ELR (cell line): Measurements from ENCODE around the gene SEMA5B.

Experiments
- DNase-seq: peaks from one replicate; pipeline ENCODE4 v3.0.0-alpha.2; 2015; ENCODE audit warnings: low read depth

The SEMA5B gene

GRCh38 chr3:123058505-123058904, 30.9 kb upstream of the SEMA5B start:
- DNase-seq = no peak

DNA sequence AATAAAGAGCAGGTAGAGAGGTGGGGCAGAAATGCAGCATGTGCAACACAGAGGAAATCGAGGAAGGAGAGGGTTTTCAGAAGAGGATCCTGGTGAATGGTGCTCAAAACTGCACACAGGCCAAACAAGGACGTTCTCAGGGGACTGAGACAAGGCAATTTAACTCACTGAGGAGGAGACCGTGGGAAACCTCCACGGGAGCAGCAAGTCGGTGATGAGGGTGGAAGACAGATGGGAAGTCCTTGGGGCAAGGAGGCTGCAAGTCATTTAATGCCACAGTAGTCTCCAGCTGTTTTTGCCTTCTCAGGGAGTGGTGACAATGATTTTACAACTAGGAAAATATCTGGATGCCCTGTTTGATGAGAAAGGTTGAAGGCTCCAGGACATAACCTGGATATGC, 27.8 kb upstream of the SEMA5B start:
- DNase-seq = no peak

DNA sequence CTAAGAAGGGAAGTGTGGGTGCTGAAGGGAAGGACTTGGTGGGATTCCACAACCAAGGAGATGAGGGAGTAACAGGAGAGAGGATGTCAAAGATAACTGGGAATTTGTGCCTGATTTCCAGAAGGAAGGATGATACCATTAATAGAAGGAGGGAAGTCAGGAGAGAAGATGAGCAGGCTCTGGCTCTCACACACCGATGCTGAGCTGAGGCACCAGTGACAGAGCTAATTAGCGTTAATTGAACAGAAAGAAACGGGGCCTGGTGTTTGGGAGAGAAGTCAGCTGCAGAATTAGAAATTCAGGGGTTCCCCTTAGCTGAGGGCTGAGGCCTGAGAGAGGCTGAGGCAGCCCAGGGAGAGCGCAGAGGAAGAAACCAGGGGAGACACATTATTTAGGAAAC, 27.4 kb upstream of the SEMA5B start:
- no peak for DNase-seq

GRCh38 chr3:123054109-123054778, 26.7 kb upstream of the SEMA5B start:
- DNase-seq = no peak

- no peak for DNase-seq
Observed at GRCh38 chr3:123053107-123053506, 25.5 kb upstream of the SEMA5B start.

GRCh38 chr3:123050666-123051065, 23.1 kb upstream of the SEMA5B start:
- no peak for DNase-seq

DNA sequence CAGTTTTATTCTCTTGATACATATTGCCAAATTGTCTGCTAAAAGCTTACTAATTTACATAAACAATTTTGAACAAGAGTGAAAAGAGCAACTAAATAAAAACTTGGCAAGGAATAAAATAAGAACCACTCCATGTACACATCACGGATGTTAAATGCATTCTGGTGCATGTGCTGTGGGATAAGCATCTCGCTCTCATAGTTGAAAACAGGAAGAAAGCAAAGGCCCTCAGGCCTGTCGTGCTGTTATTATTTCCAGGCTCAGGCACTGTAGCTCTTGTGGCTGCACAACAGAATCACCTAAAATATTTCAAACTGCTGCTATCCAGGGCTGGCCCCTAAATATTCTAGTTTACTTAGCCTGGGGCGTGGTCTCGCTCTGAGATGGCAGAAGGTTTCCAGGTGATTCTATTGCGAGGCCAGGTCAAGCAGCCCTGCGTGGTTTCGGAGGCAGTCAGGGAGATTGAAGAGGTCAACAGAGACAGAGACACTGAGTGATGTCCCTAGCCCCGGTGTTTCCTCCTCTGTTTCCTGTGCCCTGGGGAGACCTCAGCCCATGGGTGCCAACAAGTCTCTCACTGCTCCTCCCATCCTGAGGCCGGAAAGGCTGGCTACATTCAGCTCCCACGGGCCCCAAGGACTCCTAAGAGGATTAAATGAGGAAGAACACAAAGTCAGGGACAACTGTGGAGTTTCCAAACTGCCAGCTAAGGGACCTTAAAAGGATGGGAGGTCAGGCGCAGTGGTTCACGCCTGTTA, 21.1 kb upstream of the SEMA5B start:
- no peak for DNase-seq

DNA sequence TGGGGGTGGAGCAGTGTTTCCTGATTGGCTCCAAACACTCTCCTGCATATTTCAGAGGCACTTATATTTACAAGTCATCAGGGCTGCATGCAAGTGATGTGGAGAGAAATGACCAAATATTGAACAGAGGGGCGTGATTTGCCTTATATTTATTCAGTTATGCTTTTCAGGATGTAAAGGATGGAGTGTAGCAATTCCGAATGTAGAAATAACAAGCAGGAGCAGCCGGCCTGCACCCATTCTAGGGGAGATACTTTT, 19.4 kb upstream of the SEMA5B start:
- no peak for DNase-seq

- DNase-seq = peak; percentile 37
Observed at GRCh38 chr3:123046262-123047061, 18.9 kb upstream of the SEMA5B start.

DNA sequence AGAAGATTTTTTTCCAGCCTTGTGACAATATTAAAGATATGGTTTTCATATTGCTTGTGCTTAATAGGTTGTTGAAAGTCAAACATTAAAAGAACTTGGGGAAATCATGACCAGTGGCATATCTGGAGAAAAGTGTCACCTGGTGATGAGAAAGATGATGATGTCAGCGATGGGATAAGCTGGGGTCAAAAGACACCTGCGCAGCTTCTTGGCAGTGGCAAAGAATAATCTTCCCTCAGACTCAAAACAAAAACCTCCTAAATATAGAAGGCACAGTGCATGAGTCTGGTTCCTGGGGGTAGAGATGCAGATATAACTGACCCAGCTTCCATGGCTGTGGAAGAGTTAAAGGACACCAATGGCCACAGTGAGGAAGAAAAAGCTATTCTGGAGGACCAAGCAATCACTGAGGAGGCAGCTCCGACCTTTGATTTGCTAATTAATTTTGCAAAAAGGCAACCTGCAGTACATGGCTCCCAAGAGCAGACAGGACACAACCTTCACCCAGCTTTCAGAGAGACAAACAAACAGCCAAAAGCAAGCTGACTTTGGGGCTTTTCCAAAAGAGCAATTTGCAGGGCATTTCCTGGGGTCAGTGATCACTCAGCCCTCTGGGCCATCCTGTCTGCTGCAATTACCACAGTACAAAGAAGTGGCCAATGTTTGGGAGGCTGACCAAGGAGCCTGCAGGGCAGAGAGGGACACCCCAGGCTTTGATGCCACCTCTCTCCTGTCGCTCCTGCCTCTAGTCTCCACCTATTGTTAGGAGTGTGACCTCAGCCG, 17.6 kb upstream of the SEMA5B start:
- DNase-seq = no peak

GRCh38 chr3:123042413-123042812, 14.8 kb upstream of the SEMA5B start:
- no peak for DNase-seq

- DNase-seq = no peak
Observed at GRCh38 chr3:123039178-123039577, 11.6 kb upstream of the SEMA5B start.

DNA sequence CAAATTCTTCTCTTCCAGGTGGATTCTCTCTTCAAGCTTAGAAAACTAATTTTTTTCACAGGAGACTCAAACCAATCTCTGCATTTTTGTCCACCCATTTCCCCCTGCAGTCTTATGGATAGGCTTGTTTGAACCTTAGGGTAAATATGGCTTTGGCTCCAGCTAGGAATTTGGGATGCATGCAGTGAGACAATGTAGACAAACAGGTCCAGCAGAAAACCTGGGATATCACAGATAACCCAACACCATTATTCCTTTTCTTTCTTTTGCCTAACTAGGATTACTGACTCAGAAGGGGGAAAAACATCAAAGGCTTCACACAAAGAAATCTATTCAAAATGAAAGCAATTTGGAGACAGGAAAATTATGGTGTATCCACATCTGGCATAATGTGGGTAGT, 11.2 kb upstream of the SEMA5B start:
- no peak for DNase-seq

GRCh38 chr3:123037015-123037375, 9.4 kb upstream of the SEMA5B start:
- no peak for DNase-seq

DNA sequence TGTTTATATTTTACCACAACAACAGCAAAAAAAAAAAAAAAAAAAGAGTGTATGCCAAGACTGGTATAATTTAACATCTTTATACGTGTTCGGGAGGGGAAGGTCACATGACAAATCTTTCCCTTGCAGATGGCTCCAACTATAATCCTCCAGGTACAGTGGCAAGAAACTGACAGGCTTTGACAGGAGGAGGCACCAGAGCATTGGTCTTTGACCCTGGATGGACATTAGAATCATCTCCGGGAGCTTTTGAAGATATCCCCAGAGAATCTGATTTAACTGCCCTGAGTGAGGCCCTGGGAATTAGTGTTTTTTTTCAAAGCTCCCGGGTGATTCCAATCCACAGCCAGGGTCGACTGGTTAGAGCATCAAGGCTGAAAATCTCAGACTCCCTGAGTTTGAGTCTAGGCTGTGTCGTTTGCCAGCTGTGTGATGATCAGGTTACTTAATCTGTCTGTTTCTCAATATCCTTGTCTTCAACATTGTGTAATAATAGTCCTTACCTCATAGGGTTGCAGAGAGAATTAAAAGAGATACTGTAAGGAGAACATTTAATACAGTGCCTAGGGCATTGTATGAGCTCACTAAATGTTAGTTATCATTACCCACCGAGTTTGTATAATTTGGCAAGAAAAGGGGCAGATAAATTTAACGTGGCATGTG, 8.9 kb upstream of the SEMA5B start:
- DNase-seq = peak; percentile 22

GRCh38 chr3:123034996-123035395, 7.4 kb upstream of the SEMA5B start:
- no peak for DNase-seq

DNA sequence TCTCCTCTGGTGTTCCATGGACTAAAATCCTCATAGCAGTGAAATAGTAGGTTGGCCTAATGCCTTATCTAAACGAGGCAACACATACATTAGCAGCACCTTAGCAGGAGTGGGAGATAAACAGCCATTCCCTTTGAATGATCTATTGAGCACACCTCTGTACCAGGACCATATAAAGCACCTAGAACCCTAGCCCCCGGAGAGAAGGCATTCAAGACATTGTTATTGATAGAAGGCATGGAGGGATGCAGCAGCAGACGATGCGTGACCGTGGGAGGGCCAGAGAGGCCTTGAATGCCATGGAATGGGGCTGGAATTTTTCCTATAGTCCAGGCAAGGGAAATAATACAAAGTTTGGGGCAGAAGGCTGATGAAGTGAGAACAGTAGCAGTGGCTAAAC, 6.6 kb upstream of the SEMA5B start:
- no peak for DNase-seq

DNA sequence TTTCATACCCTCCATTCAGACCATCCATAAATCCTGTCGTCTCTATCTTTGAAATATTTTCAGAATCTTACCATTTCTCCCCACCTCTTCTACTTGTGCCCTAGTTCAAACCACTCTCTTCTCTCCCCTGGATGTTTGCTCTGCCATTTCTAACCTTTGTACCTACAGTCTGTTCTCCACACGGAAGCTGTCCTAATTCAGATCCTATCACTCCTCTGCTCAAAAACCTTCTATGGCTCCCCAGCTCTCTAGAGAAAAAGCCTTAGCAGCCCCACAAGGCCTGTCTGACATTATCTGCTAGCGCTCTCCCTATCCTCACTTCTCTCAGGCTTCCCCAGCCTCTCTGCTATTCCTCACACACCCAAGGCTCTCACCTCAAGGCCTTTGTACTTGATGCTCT, 4.5 kb upstream of the SEMA5B start:
- no peak for DNase-seq

GRCh38 chr3:123031051-123031450, 3.5 kb upstream of the SEMA5B start:
- no peak for DNase-seq

DNA sequence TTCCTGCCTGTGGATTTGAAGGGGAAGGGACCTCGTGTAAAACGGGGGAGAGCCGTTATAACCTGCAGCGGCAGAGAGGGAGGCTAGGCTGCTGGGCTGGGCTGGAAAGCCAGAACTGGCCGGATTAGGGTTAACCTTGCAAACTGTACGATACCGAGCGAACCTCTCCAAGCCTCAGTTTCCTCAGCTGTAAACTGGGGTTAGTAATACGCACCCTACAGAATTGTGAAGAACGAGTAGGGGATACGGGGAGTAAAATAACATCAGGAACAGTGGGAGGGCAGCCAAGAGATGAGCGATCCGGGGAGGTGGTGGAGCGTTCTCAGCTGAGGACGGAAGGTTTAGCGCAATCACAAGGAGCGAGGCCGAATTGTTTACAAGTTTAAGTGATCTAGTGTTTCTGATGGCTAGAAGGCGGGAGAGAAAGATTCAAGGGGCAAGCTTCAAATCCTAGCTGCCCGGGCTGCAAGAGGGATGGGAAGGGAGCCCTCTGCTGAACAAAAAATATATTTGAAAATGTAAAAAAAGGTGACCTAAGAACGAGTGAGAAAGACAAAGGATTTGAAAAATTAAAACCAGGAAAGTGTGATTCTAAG, 768 bp upstream of the SEMA5B start:
- DNase-seq = peak; percentile 81

GRCh38 chr3:123026565-123027291, 835 bp downstream of the SEMA5B start:
- peak; percentile 9 for DNase-seq
